Left lobe of liver (tissue), 2 donors: ENCODE data around the gene SCN8A. TPM values are rescaled to one million over a fixed set of nuclear protein-coding genes. Genes with fewer than 3 reads are reported as not detected.

Experiments
- ATAC-seq: fragments of 200-7000 bp; cut with Tn5 transposase; one replicate; pipeline ENCODE4 v1.9.1; 2020; ENCODE audit warnings: mild to moderate bottlenecking, moderate library complexity
- DNase-seq: peaks from one replicate; pipeline ENCODE4 v3.0.0-alpha.2; 2020; ENCODE audit warnings: low spot score
- total RNA-seq: library from RNA; stranded (reverse); gene quantifications from one replicate; pipeline ENCODE4 v1.2.1, GENCODE V29; 2021
- donor health status: DM: no; HTN: no; CAD: no; lungs with moderate emphysema.
- donor health status: DM: no; HTN: yes; CAD: no.

The SCN8A gene
- total RNA-seq, 1 donor from 2014 or later = 5.3 TPM

- DNase-seq = no peak
- no peak for ATAC-seq
Measured at GRCh38 chr12:51700887-51701286, 109.9 kb downstream of the SCN8A start.

DNA sequence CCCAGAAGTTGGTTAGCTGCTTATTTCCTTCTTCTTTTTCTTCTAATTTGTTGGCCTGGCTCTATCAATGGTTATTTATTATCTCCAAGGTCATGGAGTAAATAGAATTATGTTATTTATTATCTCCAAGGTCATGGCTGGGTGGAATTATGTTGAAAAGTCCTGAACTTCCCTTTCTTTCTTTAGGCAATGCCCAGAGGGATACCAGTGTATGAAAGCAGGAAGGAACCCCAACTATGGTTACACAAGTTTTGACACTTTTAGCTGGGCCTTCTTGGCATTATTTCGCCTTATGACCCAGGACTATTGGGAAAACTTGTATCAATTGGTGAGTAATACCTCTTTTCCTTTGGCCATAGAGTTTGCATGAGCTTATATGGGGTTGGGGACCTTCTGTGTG lies 111.6 kb downstream of the SCN8A start:
- ATAC-seq (no peak), DNase-seq (no peak)

- ATAC-seq = no peak
Measured at GRCh38 chr12:51705450-51705849, 114.4 kb downstream of the SCN8A start.

GRCh38 chr12:51706206-51706605 lies 115.2 kb downstream of the SCN8A start:
- ATAC-seq (no peak), DNase-seq (no peak)

More at GRCh38 chr12:51705450-51705849, 114.4 kb downstream of the SCN8A start:
- DNase-seq = no peak

- ATAC-seq = no peak
- DNase-seq = no peak
Measured at GRCh38 chr12:51714666-51715065, 123.6 kb downstream of the SCN8A start.

DNA sequence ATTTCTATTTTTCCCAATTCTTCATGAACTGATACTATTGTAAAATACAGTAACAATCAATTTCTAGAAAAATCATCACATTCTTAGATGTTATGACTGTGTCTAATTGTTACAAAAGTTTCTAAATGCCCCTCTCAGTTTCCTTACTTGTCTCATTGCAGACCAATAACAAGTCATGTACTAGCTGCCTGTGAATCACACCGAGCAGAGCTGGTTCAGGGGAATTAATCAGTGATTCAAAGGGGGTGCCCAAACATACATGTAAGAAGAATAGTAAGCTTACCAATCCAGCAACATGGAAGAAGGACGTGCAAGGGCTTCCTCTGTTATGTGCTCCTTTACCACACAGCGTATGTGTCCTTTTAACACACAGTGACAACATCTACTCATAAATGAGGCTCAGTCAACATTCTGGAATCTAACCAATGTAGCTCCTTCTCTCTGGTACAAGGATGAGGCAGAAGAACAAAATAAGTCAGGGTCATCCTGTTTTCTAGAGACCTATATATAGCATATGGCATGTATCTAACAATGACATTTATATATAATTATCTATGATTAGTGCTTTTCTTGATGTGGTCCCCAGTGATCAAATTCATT lies 126.4 kb downstream of the SCN8A start:
- DNase-seq (no peak), ATAC-seq (no peak)

DNA sequence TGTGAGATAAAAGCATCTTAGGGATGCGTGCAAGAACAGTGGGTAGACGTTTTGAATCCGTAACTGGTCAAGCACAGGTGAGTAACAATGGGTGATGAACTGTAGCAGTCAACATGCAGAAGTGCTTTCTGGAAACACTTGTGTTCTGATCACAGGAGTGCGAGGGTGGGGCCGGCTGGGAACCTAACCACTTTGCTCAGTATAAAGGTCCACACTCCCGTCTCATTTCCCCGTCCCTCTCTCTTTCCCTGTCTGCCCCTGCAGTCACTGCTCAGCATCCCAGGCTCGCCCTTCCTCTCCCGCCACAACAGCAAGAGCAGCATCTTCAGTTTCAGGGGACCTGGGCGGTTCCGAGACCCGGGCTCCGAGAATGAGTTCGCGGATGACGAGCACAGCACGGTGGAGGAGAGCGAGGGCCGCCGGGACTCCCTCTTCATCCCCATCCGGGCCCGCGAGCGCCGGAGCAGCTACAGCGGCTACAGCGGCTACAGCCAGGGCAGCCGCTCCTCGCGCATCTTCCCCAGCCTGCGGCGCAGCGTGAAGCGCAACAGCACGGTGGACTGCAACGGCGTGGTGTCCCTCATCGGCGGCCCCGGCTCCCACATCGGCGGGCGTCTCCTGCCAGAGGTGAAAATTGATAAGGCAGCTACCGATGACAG lies 130.4 kb downstream of the SCN8A start:
- DNase-seq (no peak), ATAC-seq (peak; percentile 30)

DNA sequence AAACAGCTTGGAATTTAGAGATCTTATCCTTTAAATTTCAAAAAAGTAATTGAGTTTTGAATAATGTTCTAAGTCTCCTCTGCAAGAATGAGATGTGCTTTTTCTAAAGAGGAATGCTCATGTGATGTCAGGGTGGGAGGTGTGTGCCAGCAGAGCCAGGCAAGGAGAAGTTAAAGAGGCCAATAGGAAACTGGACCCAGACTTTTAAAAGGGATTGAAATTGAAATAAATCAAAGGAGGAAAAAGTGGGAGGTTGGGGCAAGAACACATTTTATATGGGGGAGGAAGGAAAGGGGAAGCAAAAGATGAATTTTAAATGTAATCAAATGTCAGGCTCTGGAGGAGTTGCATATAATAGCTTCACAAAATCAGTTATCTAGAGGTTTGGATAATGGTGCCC lies 131.4 kb downstream of the SCN8A start:
- no peak for ATAC-seq
- DNase-seq = no peak

GRCh38 chr12:51726161-51726560 lies 135.1 kb downstream of the SCN8A start:
- no peak for DNase-seq
- ATAC-seq = no peak

DNA sequence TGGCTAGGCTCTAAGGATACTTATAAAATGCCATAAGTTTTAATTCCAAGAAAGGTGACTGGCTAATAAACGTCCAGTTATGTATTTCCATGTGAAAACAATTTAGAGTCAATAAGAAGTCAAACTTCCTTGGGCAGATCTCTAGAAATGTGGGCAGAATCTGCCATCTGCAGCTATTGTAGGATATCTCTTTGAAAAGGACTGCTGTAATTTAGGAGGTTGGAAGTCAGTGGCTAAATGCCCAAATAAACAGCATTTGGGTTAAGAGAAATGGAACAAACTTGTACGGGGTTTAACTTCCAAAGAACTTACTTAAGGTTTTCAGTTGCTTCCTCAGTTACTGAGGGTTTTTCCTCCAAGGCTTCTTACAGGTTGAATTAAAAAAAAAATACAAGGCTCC lies 135.9 kb downstream of the SCN8A start:
- ATAC-seq (peak; percentile 34), DNase-seq (no peak)

GRCh38 chr12:51729331-51729730 lies 138.3 kb downstream of the SCN8A start:
- DNase-seq = no peak
- ATAC-seq = no peak

DNA sequence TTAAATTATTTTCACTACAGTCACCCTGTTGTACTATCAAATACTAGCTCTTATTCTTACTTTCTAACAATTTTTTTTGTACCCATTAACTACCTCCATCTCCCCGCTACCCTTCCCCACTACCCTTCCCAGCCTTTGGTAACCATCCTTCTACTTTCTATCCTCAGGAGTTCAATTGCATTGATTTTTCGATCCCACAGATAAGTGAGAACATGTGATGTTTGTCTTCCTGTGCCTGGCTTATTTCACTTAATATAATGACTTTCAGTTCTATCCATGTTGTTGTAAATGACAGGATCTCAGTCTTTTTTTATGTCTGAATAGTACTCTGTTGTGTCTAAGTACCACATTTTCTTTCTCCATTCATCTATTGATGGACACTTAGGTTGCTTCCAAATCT lies 139.7 kb downstream of the SCN8A start:
- no peak for DNase-seq
- ATAC-seq = peak; percentile 43

DNA sequence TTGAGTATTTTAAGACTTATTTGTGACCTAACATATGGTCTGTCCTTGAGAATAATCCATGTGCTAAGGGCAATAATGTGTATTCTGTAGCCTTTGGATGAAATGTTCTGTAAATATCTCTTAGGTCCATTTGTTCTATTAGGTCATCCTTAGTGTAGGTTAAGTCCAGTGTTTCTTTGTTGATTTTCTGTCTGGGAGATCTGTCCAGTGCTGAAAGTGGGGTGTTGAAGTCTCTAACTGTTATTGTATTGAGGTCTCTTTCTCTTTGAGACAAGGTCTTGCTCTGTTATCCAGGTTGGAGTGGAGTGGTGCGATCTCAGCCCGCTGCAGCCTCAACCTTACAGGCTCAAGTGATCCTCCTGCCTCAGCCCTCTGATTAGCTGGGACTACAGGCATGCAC lies 149.5 kb downstream of the SCN8A start:
- DNase-seq = no peak
- no peak for ATAC-seq

DNA sequence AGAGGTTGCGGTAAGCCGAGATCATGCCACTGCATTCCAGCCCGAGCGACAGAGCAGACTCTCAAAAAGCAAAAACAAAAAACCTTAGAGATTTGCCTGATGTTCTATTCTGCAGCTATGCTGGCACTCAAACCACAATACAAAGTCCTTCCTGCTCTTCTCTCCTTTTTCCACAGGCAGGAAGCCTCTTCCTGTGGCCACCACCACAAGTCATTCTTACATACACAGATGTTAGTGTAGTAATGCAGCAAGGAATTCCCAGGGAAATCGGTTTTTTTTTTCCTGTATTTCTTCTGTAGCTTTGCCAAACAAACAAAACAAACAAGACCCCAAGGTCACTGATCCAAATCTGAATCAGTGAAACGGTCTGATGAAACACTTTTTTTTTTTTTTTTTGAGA lies 153.2 kb downstream of the SCN8A start:
- ATAC-seq = peak; percentile 69
- DNase-seq = no peak

DNA sequence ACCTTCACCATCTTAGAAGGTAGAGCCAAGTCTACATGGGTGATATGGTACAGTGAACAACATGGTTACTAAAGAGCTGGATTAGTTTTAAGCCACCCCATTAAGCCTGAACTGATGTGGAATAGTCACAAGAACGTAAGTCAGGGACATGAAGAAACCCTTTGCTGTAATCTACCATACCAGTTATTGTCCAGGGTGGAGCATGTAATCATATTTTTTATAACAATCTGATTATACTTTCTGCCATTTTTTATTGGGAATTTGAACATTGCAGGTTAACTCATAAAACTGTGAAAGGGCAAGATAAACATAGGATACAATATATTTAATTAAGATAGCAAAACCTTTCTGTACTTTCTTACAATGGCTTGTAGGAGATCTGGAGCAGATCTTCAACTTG lies 153.9 kb downstream of the SCN8A start:
- ATAC-seq = no peak
- no peak for DNase-seq

- DNase-seq = no peak
- ATAC-seq = no peak
Measured at GRCh38 chr12:51746416-51746815, 155.4 kb downstream of the SCN8A start.

- ATAC-seq = no peak
- DNase-seq = no peak
Measured at GRCh38 chr12:51748235-51748634, 157.2 kb downstream of the SCN8A start.

- no peak for DNase-seq
Measured at GRCh38 chr12:51749206-51749985, 158.4 kb downstream of the SCN8A start.

DNA sequence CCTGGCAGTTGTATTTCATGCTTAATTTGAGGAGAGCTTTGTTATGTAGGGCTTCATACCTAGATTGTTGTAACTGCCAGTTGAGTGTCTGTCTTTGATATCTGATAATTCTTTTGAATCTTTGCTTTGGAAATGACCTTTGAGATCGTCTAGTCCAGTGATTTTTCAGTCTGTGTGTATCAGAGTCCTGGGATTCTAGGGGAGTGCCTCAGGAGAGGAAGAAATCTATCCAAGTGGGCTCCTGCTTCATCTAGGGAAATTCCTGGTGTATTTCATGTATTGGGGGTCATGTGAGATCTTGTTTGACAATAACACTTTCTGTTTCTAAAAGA lies 158.9 kb downstream of the SCN8A start:
- ATAC-seq = peak; percentile 69
- no peak for DNase-seq

More at GRCh38 chr12:51749206-51749985, 158.4 kb downstream of the SCN8A start:
- ATAC-seq = peak; percentile 26

DNA sequence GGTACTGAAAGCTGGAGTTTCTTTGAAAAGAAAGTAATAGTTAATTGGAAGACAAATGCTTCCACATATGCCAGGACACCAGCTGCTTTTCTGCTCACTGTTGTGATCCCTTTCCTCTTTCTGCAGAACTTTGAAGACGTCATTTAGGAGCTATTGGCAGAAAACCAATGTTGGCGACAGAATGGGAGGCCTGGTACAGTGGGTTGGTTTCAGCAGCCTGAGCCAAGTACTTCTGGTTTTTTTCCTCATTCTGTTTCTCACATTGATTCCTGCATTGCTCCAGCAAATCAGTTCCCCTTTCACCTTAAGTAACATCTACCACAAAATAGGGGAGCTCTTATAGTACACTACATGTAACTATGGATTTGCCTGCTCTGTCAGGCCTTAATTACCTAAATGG lies 160.6 kb downstream of the SCN8A start:
- peak; percentile 69 for DNase-seq
- peak; percentile 84 for ATAC-seq

DNA sequence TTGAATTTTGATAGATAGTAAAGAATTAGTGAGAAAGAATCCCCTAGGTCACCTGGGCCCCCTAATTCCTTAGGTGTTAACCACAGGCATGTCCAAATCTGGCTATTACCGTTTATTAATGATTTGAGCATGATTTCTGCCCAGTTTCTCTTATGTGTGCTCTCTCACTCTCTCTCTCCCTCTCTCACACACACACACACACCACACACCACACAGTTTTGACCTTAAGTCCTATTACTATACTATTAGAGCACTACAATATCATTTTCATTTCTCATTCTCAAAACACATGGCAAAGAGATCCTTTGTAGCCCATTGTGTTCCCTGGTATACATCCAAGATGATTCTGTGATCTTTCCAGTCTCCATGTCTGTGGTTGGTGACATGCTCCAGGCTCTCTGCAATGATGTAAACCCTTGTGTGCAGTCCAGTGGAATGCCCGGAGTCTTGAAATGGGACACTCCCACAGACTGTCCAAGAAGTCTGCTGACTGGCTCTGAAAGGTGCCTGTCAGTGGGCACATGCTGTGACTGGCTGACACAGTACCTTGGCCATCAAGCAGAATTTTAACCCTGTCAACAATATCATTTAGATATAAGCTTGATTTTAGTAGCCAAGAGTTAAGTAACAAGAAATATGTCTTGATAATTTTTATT lies 161.3 kb downstream of the SCN8A start:
- DNase-seq = no peak
- peak; percentile 21 for ATAC-seq
